GM23338 (cell line): Measurements from ENCODE around the gene TNS1. TPM values are rescaled to one million over a fixed set of nuclear protein-coding genes. Genes with fewer than 3 reads are reported as not detected.

Experiments used
- ATAC-seq: fragments of 200-7000 bp; cut with Tn5 transposase; 3 replicates; pipeline ENCODE4 v1.9.1; 2020
- DNase-seq: peaks from one replicate; pipeline ENCODE4 v3.0.0-alpha.2; 2015; ENCODE audit warnings: low spot score
- H2AFZ ChIP-seq: fragments of 200-600 bp; sonication (generic); 2 replicates; pipeline ENCODE4 v1.8.0; 2016; ENCODE audit warnings: antibody characterized with exemption, mild to moderate bottlenecking, moderate library complexity
- H3F3A ChIP-seq: fragments of 200-600 bp; sonication (generic); replicated peaks from 2 replicates; pipeline ENCODE4 v1.8.0; 2017; ENCODE audit warnings: antibody characterized with exemption, mixed run types, low read depth
- H3K27ac ChIP-seq: fragments of 200-600 bp; sonication (generic); 2 replicates; pipeline ENCODE4 v1.6.1; 2016; ENCODE audit warnings: low read depth
- H3K27me3 ChIP-seq: fragments of 200-600 bp; sonication (generic); 2 replicates; pipeline ENCODE4 v1.8.0; 2016; ENCODE audit warnings: mild to moderate bottlenecking, mixed run types, moderate library complexity; ENCODE audit not compliant: insufficient read depth
- H3K36me3 ChIP-seq: fragments of 200-600 bp; sonication (generic); 2 replicates; pipeline ENCODE4 v1.8.0; 2016; ENCODE audit warnings: mild to moderate bottlenecking; ENCODE audit not compliant: insufficient read depth
- H3K4me1 ChIP-seq: fragments of 200-600 bp; sonication (generic); 2 replicates; pipeline ENCODE4 v1.8.0; 2016; ENCODE audit warnings: mild to moderate bottlenecking, moderate library complexity; ENCODE audit not compliant: insufficient read depth
- H3K4me2 ChIP-seq: fragments of 200-600 bp; sonication (generic); 2 replicates; pipeline ENCODE4 v1.7.1; 2017; ENCODE audit warnings: mixed run types
- H3K4me3 ChIP-seq: fragments of 200-600 bp; sonication (generic); 2 replicates; pipeline ENCODE4 v1.6.1; 2016; ENCODE audit warnings: mixed run types
- H3K79me2 ChIP-seq: fragments of 200-600 bp; sonication (generic); replicated peaks from 2 replicates; pipeline ENCODE4 v1.8.0; 2017; ENCODE audit warnings: mild to moderate bottlenecking; ENCODE audit not compliant: insufficient read depth
- H3K9me2 ChIP-seq: fragments of 200-600 bp; sonication (generic); 2 replicates; pipeline ENCODE4 v1.8.0; 2017; ENCODE audit not compliant: insufficient read depth
- H4K20me1 ChIP-seq: fragments of 200-600 bp; sonication (generic); replicated peaks from 2 replicates; pipeline ENCODE4 v1.8.0; 2017; ENCODE audit warnings: mild to moderate bottlenecking; ENCODE audit not compliant: insufficient read depth
- H3K27ac Mint-ChIP-seq: 2 replicates; pipeline ENCODE4 v1.8.0; 2020; ENCODE audit warnings: inconsistent platforms, mild to moderate bottlenecking, moderate library complexity, mixed read lengths
- H3K27me3 Mint-ChIP-seq: 3 replicates; pipeline ENCODE4 v1.8.0; 2022; ENCODE audit warnings: low read depth, mild to moderate bottlenecking, moderate library complexity, mixed read lengths, inconsistent platforms; ENCODE audit not compliant: insufficient read depth, poor library complexity
- H3K36me3 Mint-ChIP-seq: 3 replicates; pipeline ENCODE4 v1.8.0; 2021; ENCODE audit warnings: low read depth, mild to moderate bottlenecking, inconsistent platforms, moderate library complexity, mixed read lengths
- H3K4me1 Mint-ChIP-seq: 3 replicates; pipeline ENCODE4 v1.8.0; 2020; ENCODE audit warnings: mild to moderate bottlenecking, inconsistent platforms, mixed read lengths
- H3K4me3 Mint-ChIP-seq: 3 replicates; pipeline ENCODE4 v1.8.0; 2021; ENCODE audit warnings: moderate library complexity, mild to moderate bottlenecking, inconsistent platforms, mixed read lengths
- H3K9me3 Mint-ChIP-seq: 3 replicates; pipeline ENCODE4 v1.8.0; 2020; ENCODE audit warnings: moderate library complexity, mild to moderate bottlenecking, inconsistent platforms, mixed read lengths
- CREB1 ChIP-seq: fragments of 250-450 bp; sonication (Bioruptor Pico); IDR thresholded peaks from 2 replicates; pipeline ENCODE4 v1.5.0; 2020; ENCODE audit warnings: low read depth, mild to moderate bottlenecking, moderate library complexity
- CTCF ChIP-seq, 2 experiments: fragments of 200-600 bp in 1 of 2; sonication (generic) in 1 of 2; conservative IDR thresholded peaks; 2 replicates each; pipeline versions ENCODE4 v1.5.1 to v1.6.1; 2016 to 2017; ENCODE audit warnings: antibody characterized with exemption in 2 of 2, low read depth in 2 of 2, mild to moderate bottlenecking in 2 of 2, moderate library complexity in 1 of 2
- ETS1 ChIP-seq: IDR thresholded peaks from 2 replicates; pipeline ENCODE4 v1.6.1; 2016; ENCODE audit warnings: antibody characterized with exemption
- EZH2 ChIP-seq: fragments of 200-600 bp; sonication (generic); IDR thresholded peaks from one replicate; pipeline ENCODE4 v1.8.0; 2017; ENCODE audit warnings: antibody characterized with exemption, mild to moderate bottlenecking, low read depth; ENCODE audit not compliant: unreplicated experiment
- EZH2phosphoT487 ChIP-seq: fragments of 200-600 bp; sonication (generic); IDR thresholded peaks from one replicate; pipeline ENCODE4 v1.8.1; 2018; ENCODE audit warnings: antibody characterized with exemption; ENCODE audit not compliant: unreplicated experiment
- JUNB ChIP-seq: IDR thresholded peaks from one replicate; pipeline ENCODE4 v1.6.1; 2016; ENCODE audit warnings: antibody characterized with exemption; ENCODE audit not compliant: unreplicated experiment
- NANOG ChIP-seq: IDR thresholded peaks from 2 replicates; pipeline ENCODE4 v1.6.1; 2016; ENCODE audit warnings: antibody characterized with exemption, borderline replicate concordance
- POLR2AphosphoS5 ChIP-seq: IDR thresholded peaks from 2 replicates; pipeline ENCODE4 v1.6.1; 2016; ENCODE audit warnings: antibody characterized with exemption, low read depth
- REST ChIP-seq: IDR thresholded peaks from one replicate; pipeline ENCODE4 v1.6.1; 2018; ENCODE audit warnings: antibody characterized with exemption; ENCODE audit not compliant: unreplicated experiment
- STAT1 ChIP-seq: IDR thresholded peaks from one replicate; pipeline ENCODE4 v1.6.1; 2016; ENCODE audit warnings: antibody characterized with exemption; ENCODE audit not compliant: unreplicated experiment
- ZNF114 ChIP-seq: fragments of 250-450 bp; sonication (Bioruptor Pico); IDR thresholded peaks from 2 replicates; pipeline ENCODE4 v1.5.0; 2020; ENCODE audit warnings: mild to moderate bottlenecking, moderate library complexity
- ZNF331 ChIP-seq: fragments of 250-450 bp; sonication (Bioruptor Pico); IDR thresholded peaks from 2 replicates; pipeline ENCODE4 v1.5.0; 2020; ENCODE audit warnings: low read depth, mild to moderate bottlenecking, moderate library complexity
- ZNF462 ChIP-seq: fragments of 250-450 bp; sonication (Bioruptor Pico); IDR thresholded peaks from 2 replicates; pipeline ENCODE4 v1.5.0; 2020; ENCODE audit warnings: mild to moderate bottlenecking, moderate library complexity
- polyA plus RNA-seq: library from polyadenylated mRNA; unstranded; fragments of >200 nt; fragmentation: Nextera tagmentation; extraction: Ambion mirVana; gene quantifications from 2 replicates; pipeline ENCODE4 v1.2.1, GENCODE V29; 2016
- total RNA-seq: library from RNA; depleted of rRNA; stranded (reverse); fragments of >200 nt; shearing (Covaris generic); gene quantifications from 2 replicates; pipeline ENCODE4 v1.2.3, GENCODE V29; 2014

The TNS1 gene
- total and polyA plus RNA-seq, 2 experiments from 2014 or later = 2.0 to 7.4 TPM

- no peaks in the 10 kb centered on the region for H3K4me1 ChIP-seq
- H3K36me3 ChIP-seq = no peaks in the 10 kb centered on the region
- H3K9me2 ChIP-seq = 0 out of 2 replicates have a peak, but pooled peaks cover 2% of the 10 kb centered on the region
- H3K9me3 Mint-ChIP-seq = no peaks in the 10 kb centered on the region
- H3K79me2 ChIP-seq = no peaks in the 10 kb centered on the region
- H3K4me2 ChIP-seq = no peak overlapping the region
- H3K4me3 Mint-ChIP-seq = no peak overlapping the region
- H4K20me1 ChIP-seq = no peaks in the 10 kb centered on the region
- ATAC-seq = no peak
- no peaks in the 10 kb centered on the region for H3K36me3 Mint-ChIP-seq
- peaks cover 6% of the 10 kb centered on the region for H3K27me3 ChIP-seq
- H3K27ac ChIP-seq = no peak overlapping the region
- no peaks in the 10 kb centered on the region for H3K27me3 Mint-ChIP-seq
- DNase-seq = no peak
- peaks cover 2% of the 10 kb centered on the region; the same call in 1 of the 3 replicates for H3K4me1 Mint-ChIP-seq
- no peak overlapping the region for H3K4me3 ChIP-seq
- H3F3A ChIP-seq = no peaks in the 10 kb centered on the region
- H3K27ac Mint-ChIP-seq = no peak overlapping the region
- H2AFZ ChIP-seq = no peak overlapping the region
- TF ChIP-seq CREB1 (CRISPR knock-in tag) (no peak), ZNF114 (CRISPR knock-in tag) (no peak), ZNF462 (no peak), CTCF (conservative IDR thresholded peaks at IDR 0.05; ENCODE audit: low read depth in 2 of 2) (no peak), EZH2 (no peak), ZNF331 (CRISPR knock-in tag) (no peak), POLR2AphosphoS5 (no peak), REST (no peak), STAT1 (no peak), EZH2phosphoT487 (no peak), NANOG (no peak), JUNB (no peak), ETS1 (no peak)
Observed at GRCh38 chr2:217972490-217972889, 30.3 kb downstream of the TNS1 start.
